Progenitor cell of endocrine pancreas (in vitro differentiated cells): ENCODE data around the gene SMARCA2. TPM values are rescaled to one million over a fixed set of nuclear protein-coding genes. Genes with fewer than 3 reads are reported as not detected.

Experiments
- DNase-seq: peaks from one replicate; pipeline ENCODE4 v3.0.0; 2021; ENCODE audit warnings: low spot score; ENCODE audit not compliant: unreplicated experiment
- H3K27ac Mint-ChIP-seq: 2 replicates; pipeline ENCODE4 v1.8.0; 2021; ENCODE audit warnings: mild to moderate bottlenecking, moderate library complexity, mixed read lengths
- H3K27me3 Mint-ChIP-seq: 2 replicates; pipeline ENCODE4 v1.8.0; 2021; ENCODE audit warnings: mixed read lengths
- H3K36me3 Mint-ChIP-seq: 2 replicates; pipeline ENCODE4 v1.8.0; 2022; ENCODE audit warnings: mixed read lengths; ENCODE audit not compliant: insufficient read depth
- H3K4me1 Mint-ChIP-seq: 2 replicates; pipeline ENCODE4 v1.8.0; 2021; ENCODE audit warnings: low read depth, mixed read lengths
- H3K4me3 Mint-ChIP-seq: 2 replicates; pipeline ENCODE4 v1.8.0; 2021; ENCODE audit warnings: low read depth, mild to moderate bottlenecking, moderate library complexity, mixed read lengths
- H3K9me3 Mint-ChIP-seq: 2 replicates; pipeline ENCODE4 v1.8.0; 2021; ENCODE audit warnings: low read depth, mixed read lengths
- CTCF ChIP-seq: fragments of 200-600 bp; sonication (generic); IDR thresholded peaks from one replicate; pipeline ENCODE4 v1.5.0; 2021; ENCODE audit warnings: antibody characterized with exemption, mild to moderate bottlenecking; ENCODE audit not compliant: unreplicated experiment
- total RNA-seq: library from RNA; stranded (reverse); gene quantifications from 2 replicates; pipeline ENCODE4 v1.2.1, GENCODE V29; 2021

Gene SMARCA2
- total RNA-seq, 1 donor from 2014 or later, result 55.8 TPM

GRCh38 chr9:1997646-1998045, 17.5 kb upstream of the SMARCA2 start:
- H3K4me1 Mint-ChIP-seq, result no peaks in the 10 kb centered on the region
- no peaks in the 10 kb centered on the region for H3K36me3 Mint-ChIP-seq
- DNase-seq, result no peak
- H3K4me3 Mint-ChIP-seq, result no peak overlapping the region
- H3K27me3 Mint-ChIP-seq, result no peaks in the 10 kb centered on the region
- no peaks in the 10 kb centered on the region for H3K9me3 Mint-ChIP-seq
- no peak for TF ChIP-seq CTCF
- no peak overlapping the region for H3K27ac Mint-ChIP-seq

GRCh38 chr9:1998111-1998510, 17.0 kb upstream of the SMARCA2 start:
- Mint-ChIP-seq H3K9me3 (no peaks in the 10 kb centered on the region), H3K36me3 (no peaks in the 10 kb centered on the region), H3K4me1 (no peaks in the 10 kb centered on the region), H3K27me3 (no peaks in the 10 kb centered on the region), H3K27ac (no peak overlapping the region), H3K4me3 (no peak overlapping the region)
- no peak for TF ChIP-seq CTCF
- no peak for DNase-seq

GRCh38 chr9:2000314-2000713, 14.8 kb upstream of the SMARCA2 start:
- Mint-ChIP-seq H3K4me1 (no peaks in the 10 kb centered on the region), H3K27me3 (peaks cover 6% of the 10 kb centered on the region), H3K36me3 (no peaks in the 10 kb centered on the region), H3K27ac (no peak overlapping the region), H3K9me3 (no peaks in the 10 kb centered on the region), H3K4me3 (no peak overlapping the region)
- no peak for DNase-seq
- TF ChIP-seq CTCF, result no peak

GRCh38 chr9:2008372-2008771, 6.8 kb upstream of the SMARCA2 start:
- Mint-ChIP-seq H3K27me3 (peaks cover 33% of the 10 kb centered on the region), H3K4me3 (no peak overlapping the region), H3K36me3 (no peaks in the 10 kb centered on the region), H3K4me1 (no peaks in the 10 kb centered on the region), H3K9me3 (peaks cover 3% of the 10 kb centered on the region), H3K27ac (no peak overlapping the region)
- no peak for DNase-seq
- no peak for TF ChIP-seq CTCF

GRCh38 chr9:2012347-2012746, 2.8 kb upstream of the SMARCA2 start:
- no peak for TF ChIP-seq CTCF
- Mint-ChIP-seq H3K4me3 (no peak overlapping the region), H3K36me3 (no peaks in the 10 kb centered on the region), H3K27me3 (peaks cover 35% of the 10 kb centered on the region), H3K27ac (no peak overlapping the region), H3K9me3 (peaks cover 3% of the 10 kb centered on the region), H3K4me1 (peaks cover 3% of the 10 kb centered on the region)
- no peak for DNase-seq
